ENCODE data around the gene ZNF282. TPM values are rescaled to one million over a fixed set of nuclear protein-coding genes. Genes with fewer than 3 reads are reported as not detected.

Gene ZNF282
- total RNA-seq, 1 donor from 2014 or later: 24.5 TPM

DNA sequence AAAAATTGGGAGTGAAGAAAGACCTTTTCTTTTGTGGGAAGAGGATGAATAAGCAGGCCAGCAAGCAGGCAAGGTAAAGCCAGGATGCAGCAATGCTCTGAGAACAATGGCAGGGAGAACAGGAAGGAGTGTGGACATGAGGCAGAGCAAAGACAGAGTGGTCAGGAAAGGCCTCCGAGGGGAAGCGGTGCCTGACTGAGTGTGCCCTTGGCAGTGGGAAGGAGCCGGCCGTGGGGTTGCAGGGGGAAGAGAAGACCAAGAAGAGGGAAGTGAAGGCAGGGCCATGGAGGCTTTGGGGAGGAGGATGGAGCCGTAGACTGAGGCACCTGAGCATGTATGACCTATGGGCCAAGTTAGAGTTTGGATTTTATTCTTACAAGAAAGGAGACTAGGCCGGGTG is 22.2 kb downstream of the ZNF282 start:
- TF ChIP-seq, protein P1, sequence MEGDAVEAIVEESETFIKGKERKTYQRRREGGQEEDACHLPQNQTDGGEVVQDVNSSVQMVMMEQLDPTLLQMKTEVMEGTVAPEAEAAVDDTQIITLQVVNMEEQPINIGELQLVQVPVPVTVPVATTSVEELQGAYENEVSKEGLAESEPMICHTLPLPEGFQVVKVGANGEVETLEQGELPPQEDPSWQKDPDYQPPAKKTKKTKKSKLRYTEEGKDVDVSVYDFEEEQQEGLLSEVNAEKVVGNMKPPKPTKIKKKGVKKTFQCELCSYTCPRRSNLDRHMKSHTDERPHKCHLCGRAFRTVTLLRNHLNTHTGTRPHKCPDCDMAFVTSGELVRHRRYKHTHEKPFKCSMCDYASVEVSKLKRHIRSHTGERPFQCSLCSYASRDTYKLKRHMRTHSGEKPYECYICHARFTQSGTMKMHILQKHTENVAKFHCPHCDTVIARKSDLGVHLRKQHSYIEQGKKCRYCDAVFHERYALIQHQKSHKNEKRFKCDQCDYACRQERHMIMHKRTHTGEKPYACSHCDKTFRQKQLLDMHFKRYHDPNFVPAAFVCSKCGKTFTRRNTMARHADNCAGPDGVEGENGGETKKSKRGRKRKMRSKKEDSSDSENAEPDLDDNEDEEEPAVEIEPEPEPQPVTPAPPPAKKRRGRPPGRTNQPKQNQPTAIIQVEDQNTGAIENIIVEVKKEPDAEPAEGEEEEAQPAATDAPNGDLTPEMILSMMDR (IDR thresholded peaks at IDR 0.05): no peak
- Mint-ChIP-seq H3K9me3 (ENCODE audit: low read depth) (no peaks in the 10 kb centered on the region), H3K27me3 (ENCODE audit: low read depth) (no peaks in the 10 kb centered on the region), H3K4me1 (ENCODE audit: low read depth) (peaks cover 17% of the 10 kb centered on the region), H3K36me3 (ENCODE audit: low read depth) (peaks cover 42% of the 10 kb centered on the region), H3K4me3 (ENCODE audit: unreplicated experiment) (no peak overlapping the region), H3K27ac (ENCODE audit: unreplicated experiment) (no peak overlapping the region)
- no peak for DNase-seq (ENCODE audit: low spot score)

DNA sequence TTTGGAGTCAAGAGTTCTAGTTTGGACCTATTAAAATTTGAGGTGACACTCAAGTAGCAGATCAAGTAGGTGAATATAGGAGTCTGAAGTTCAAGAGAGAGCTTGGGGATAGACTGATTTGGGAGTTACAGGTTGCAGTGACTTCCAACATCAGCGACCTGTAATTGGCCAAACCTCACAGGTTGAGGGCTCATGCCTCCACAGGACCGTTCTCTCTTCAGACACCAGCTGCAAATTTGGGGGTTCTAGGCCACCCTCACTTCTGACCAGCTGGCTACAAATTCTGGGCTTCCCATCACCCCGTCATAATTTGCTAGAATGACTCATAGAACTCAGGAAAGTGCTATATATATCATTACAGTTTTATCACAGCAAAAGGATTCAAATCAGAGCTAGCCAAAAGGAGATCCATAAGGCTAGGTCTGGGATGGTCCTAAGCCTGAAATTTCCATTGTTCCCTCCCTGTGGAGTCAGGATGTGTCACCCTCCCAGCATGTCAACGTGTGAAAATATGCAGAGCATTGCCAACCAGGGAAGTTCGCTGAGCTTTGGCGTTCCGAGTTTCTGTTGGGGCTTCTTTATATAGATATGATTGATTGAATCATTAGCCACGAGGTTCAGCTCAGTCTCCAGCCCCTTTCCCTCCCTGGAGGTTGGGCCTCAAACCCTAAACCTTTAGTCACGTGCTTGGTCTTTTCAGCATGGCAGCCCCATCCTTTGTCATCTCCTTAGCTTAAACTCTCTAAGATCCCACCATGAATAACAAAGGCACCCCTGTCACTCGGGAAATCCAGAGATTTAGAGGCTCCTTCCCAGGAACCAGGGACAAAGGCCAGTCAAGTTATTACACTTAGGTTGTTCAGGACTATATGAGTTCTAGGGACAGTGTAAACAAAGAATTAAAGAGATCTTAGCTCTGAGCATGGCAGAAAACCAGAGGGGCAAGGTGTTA is 23.4 kb downstream of the ZNF282 start:
- H3K4me3 Mint-ChIP-seq (ENCODE audit: unreplicated experiment): no peak overlapping the region
- H3K4me1 Mint-ChIP-seq (ENCODE audit: low read depth): peaks cover 17% of the 10 kb centered on the region
- H3K9me3 Mint-ChIP-seq (ENCODE audit: low read depth): no peaks in the 10 kb centered on the region
- H3K27me3 Mint-ChIP-seq (ENCODE audit: low read depth): no peaks in the 10 kb centered on the region
- H3K27ac Mint-ChIP-seq (ENCODE audit: unreplicated experiment): peak overlapping the region; percentile 15
- H3K36me3 Mint-ChIP-seq (ENCODE audit: low read depth): peaks cover 37% of the 10 kb centered on the region
- DNase-seq (ENCODE audit: low spot score): no peak
- TF ChIP-seq, protein P1 (IDR thresholded peaks at IDR 0.05): no peak

DNA sequence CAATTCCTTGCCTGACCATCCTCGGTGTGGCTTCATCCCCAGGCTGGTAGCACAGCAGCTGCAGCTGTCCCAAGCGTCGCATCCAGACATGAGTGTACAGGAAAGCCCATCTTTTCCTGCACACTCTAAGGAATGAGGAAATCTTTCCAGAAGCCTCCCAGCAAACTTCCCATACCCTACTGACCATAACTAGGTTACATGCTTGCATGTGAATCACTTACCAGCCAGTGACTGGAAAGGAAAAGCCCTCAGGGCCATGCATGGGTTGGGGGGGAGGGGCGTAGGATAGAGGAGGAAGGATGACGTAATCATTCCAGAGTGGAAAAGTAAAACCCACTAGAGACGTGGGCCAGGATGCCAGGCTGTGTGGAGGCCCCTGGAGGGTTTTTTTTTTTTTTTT is 25.2 kb downstream of the ZNF282 start:
- DNase-seq (ENCODE audit: low spot score): no peak
- no peaks in the 10 kb centered on the region for H3K27me3 Mint-ChIP-seq (ENCODE audit: low read depth)
- peaks cover 17% of the 10 kb centered on the region for H3K4me1 Mint-ChIP-seq (ENCODE audit: low read depth)
- no peaks in the 10 kb centered on the region for H3K9me3 Mint-ChIP-seq (ENCODE audit: low read depth)
- TF ChIP-seq, protein P1 (IDR thresholded peaks at IDR 0.05): no peak
- peaks cover 31% of the 10 kb centered on the region for H3K36me3 Mint-ChIP-seq (ENCODE audit: low read depth)
- H3K27ac Mint-ChIP-seq (ENCODE audit: unreplicated experiment): peak overlapping the region; percentile 8
- H3K4me3 Mint-ChIP-seq (ENCODE audit: unreplicated experiment): no peak overlapping the region

DNA sequence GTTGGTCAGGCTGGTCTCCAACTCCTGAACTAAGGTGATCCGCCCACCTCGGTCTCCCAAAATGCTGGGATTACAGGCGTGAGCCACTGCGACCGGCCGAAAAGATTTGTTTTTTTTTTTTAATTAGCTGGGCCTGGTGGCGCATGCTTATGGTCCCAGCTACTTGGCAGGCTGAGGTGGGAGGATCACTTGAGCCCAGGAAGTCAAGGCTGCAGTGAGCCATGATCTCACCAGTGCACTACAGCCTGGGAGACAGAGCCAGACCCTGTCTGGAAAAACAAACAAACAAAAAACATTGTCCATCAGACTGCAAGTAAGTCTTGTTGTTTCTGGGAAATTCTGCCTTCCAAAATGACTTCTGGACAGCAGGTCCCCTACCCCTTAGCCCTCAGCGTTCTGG is 27.8 kb downstream of the ZNF282 start:
- H3K27ac Mint-ChIP-seq (ENCODE audit: unreplicated experiment): no peak overlapping the region
- no peaks in the 10 kb centered on the region for H3K27me3 Mint-ChIP-seq (ENCODE audit: low read depth)
- no peaks in the 10 kb centered on the region for H3K9me3 Mint-ChIP-seq (ENCODE audit: low read depth)
- TF ChIP-seq, protein P1 (IDR thresholded peaks at IDR 0.05): no peak
- no peak for DNase-seq (ENCODE audit: low spot score)
- H3K4me3 Mint-ChIP-seq (ENCODE audit: unreplicated experiment): no peak overlapping the region
- H3K36me3 Mint-ChIP-seq (ENCODE audit: low read depth): peaks cover 21% of the 10 kb centered on the region
- H3K4me1 Mint-ChIP-seq (ENCODE audit: low read depth): peaks cover 17% of the 10 kb centered on the region

DNA sequence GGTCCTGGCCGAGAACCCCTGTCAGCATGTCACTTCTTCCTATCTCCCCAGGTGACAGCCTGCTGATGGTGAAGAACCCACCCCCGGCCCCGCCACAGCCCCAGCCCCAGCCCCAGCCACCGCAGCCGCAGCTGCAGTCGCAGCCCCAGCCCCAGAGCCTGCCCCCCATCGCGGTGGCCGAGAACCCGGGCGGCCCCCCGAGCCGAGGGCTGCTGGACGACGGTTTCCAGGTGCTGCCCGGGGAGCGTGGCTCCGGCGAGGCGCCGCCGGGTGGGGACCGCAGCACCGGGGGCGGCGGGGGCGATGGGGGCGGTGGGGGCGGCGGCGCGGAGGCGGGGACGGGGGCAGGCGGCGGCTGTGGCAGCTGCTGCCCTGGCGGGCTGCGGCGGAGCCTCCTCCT is 28.4 kb downstream of the ZNF282 start:
- Mint-ChIP-seq H3K4me1 (ENCODE audit: low read depth) (peaks cover 14% of the 10 kb centered on the region), H3K27me3 (ENCODE audit: low read depth) (no peaks in the 10 kb centered on the region), H3K27ac (ENCODE audit: unreplicated experiment) (no peak overlapping the region), H3K4me3 (ENCODE audit: unreplicated experiment) (no peak overlapping the region), H3K36me3 (ENCODE audit: low read depth) (peaks cover 19% of the 10 kb centered on the region), H3K9me3 (ENCODE audit: low read depth) (no peaks in the 10 kb centered on the region)
- TF ChIP-seq, protein P1 (IDR thresholded peaks at IDR 0.05): no peak
- no peak for DNase-seq (ENCODE audit: low spot score)
